NB4 (cell line): ENCODE data around the gene DMPK.

ENCODE experiments used
- DNase-seq: peaks from one replicate; pipeline ENCODE4 v3.0.0; 2010; ENCODE audit warnings: low read depth
- H3K4me3 ChIP-seq: one replicate; pipeline ENCODE4 v1.5.1; 2011; ENCODE audit warnings: mild to moderate bottlenecking, low read depth, low read length, moderate library complexity
- MYC ChIP-seq: IDR thresholded peaks from 2 replicates; pipeline ENCODE4 v1.6.1; 2011; ENCODE audit warnings: low read depth, low read length
- POLR2A ChIP-seq: IDR thresholded peaks from 2 replicates; pipeline ENCODE4 v1.6.1; 2011; ENCODE audit warnings: mild to moderate bottlenecking; ENCODE audit not compliant: insufficient read length; ENCODE audit errors: extremely low read depth
- TF ChIP-seq, protein P1 (sequence below): IDR thresholded peaks from 2 replicates; pipeline ENCODE4 v1.6.1; 2011; ENCODE audit warnings: low read depth, low read length
- TF ChIP-seq, protein P2 (sequence below): IDR thresholded peaks from one replicate; pipeline ENCODE4 v1.5.1; 2012; ENCODE audit warnings: low read depth, low read length

DMPK gene

DNA sequence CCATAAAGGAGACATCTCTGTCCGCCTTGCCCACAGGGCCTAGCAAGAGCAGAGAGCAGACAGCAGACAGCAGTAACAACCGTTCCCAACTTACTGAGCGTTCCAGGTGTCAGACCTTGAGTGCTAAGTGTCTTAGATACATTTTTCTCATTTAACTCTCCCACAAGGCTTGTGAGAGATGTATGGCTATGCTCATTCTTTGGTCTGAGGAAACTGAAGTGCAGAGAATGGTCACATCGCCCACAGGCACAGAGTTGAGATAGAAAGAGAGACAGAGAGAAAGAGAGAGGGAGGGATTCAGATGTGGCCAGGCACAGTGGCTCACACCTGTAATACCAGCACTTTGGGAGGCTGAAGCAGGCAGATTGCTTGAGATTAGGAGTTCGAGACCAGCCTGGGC is 34.8 kb downstream of the DMPK start:
- DNase-seq: no peak
- TF ChIP-seq POLR2A: no peak
- TF ChIP-seq MYC: no peak
- no peak overlapping the region for H3K4me3 ChIP-seq

DNA sequence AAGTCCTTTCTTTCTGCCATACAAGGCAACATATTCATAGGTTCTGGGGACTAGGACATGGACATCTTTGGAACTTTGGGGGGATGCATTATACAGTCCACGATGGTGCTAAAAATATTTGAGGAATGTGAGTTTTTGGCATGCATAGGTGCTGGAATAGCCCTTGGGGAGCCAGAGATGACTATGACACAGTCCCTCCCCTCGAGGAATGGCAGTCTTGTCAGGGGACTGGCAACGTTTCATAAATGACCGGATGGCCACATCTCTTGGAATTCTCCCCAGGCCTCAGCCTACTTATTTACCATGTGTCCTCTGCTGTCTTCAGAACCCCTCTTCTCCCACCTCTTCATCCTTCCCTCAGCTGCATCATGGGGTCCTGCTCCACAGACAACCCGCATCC is 35.4 kb downstream of the DMPK start:
- DNase-seq: no peak
- TF ChIP-seq MYC: no peak
- TF ChIP-seq, protein P1, sequence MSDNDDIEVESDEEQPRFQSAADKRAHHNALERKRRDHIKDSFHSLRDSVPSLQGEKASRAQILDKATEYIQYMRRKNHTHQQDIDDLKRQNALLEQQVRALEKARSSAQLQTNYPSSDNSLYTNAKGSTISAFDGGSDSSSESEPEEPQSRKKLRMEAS: no peak
- TF ChIP-seq, protein P2, sequence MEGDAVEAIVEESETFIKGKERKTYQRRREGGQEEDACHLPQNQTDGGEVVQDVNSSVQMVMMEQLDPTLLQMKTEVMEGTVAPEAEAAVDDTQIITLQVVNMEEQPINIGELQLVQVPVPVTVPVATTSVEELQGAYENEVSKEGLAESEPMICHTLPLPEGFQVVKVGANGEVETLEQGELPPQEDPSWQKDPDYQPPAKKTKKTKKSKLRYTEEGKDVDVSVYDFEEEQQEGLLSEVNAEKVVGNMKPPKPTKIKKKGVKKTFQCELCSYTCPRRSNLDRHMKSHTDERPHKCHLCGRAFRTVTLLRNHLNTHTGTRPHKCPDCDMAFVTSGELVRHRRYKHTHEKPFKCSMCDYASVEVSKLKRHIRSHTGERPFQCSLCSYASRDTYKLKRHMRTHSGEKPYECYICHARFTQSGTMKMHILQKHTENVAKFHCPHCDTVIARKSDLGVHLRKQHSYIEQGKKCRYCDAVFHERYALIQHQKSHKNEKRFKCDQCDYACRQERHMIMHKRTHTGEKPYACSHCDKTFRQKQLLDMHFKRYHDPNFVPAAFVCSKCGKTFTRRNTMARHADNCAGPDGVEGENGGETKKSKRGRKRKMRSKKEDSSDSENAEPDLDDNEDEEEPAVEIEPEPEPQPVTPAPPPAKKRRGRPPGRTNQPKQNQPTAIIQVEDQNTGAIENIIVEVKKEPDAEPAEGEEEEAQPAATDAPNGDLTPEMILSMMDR: no peak
- TF ChIP-seq POLR2A: no peak
- H3K4me3 ChIP-seq: no peak overlapping the region

DNA sequence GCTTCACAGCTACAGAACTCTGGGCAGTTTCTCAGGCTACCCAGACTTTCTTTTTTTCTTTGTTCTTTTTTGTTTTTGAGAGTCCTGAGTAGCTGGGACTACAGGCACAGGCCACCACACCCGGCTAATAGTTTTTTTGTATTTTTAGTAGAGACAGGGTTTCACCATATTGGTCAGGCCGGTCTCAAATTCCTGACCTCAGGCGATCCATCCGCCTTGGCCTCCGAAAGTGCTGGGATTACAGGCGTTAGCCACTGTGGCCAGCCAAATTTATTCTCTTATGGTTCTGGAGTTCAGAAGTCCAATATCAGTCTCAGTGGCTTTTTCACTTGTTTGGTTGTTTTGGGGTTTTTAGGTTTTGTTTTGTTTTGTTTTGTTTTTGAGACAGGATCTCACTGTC is 36.7 kb downstream of the DMPK start:
- no peak for DNase-seq
- TF ChIP-seq, protein P2: no peak
- TF ChIP-seq, protein P1: no peak
- no peak for TF ChIP-seq MYC
- TF ChIP-seq POLR2A: no peak

DNA sequence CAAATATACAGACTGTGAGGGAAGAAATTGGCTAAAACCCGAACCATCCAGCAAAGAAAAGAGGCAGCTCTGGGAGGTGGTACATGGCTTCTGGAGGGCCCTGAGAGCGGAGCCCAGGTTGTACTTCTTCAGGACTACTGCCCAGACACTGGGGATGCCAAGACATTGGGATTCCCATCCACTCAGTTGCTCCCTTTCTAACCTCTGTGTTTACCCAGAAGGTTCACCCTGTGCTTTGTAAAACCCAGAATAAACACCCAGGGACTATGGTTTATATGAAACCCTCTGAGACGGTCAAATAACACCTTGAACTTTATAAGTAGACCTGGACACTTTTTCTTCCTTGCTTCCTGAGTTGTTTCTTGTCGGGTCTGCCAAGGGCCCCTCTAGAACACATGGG is 39.3 kb downstream of the DMPK start:
- no peak for TF ChIP-seq POLR2A
- TF ChIP-seq, protein P2: no peak
- TF ChIP-seq MYC: no peak
- TF ChIP-seq, protein P1: no peak
- H3K4me3 ChIP-seq: no peak overlapping the region
- DNase-seq: no peak

More for the DNA sequence above, 36.7 kb downstream of the DMPK start:
- H3K4me3 ChIP-seq: no peak overlapping the region

DNA sequence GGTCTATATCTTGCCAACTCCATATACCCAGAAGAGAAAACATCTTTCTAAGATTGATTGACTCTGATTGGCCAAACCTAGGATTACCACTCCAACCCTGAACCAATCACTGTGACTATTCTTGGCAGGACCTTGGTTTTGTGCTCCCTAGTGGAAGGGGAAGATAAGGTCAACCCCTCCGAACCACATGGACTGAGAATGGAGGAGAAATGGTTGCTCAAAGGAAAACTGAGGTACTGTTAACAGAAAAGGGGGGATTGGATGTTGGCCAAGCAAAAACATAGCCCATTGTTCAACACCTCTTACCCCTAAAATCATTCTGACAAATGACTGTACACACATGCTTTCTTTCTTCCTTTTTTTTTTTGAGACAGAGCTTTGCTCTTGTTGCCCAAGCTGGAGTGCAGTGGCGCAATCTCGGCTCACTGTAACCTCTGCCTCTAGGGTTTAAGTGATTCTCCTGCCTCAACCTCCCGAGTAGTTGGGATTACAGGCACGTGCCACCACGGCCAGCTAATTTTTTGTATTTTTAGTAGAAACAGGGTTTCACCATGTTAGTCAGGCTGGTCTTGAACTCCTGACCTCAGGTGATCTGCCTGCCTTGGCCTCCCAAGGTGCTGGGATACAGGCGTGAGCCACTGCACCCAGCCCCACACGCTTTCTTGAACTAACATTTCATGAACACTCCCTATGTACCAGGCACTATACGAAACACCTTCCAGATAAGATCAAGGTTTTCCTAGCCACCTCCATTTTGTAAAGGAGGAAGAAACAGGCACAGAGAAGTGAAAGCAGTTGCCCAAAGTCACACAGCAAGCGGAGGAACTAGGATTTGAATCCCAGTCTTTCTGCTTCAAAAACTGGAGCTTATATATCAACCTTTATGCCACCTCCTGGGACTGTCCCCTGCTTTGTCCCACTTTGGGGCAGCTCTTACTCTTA is 42.5 kb downstream of the DMPK start:
- TF ChIP-seq MYC (peak; percentile 83), POLR2A (no peak)
- TF ChIP-seq, protein P1: peak; percentile 57
- TF ChIP-seq, protein P2: peak; percentile 8
- peak overlapping the region; percentile 48 for H3K4me3 ChIP-seq
- peak; percentile 76 for DNase-seq

DNA sequence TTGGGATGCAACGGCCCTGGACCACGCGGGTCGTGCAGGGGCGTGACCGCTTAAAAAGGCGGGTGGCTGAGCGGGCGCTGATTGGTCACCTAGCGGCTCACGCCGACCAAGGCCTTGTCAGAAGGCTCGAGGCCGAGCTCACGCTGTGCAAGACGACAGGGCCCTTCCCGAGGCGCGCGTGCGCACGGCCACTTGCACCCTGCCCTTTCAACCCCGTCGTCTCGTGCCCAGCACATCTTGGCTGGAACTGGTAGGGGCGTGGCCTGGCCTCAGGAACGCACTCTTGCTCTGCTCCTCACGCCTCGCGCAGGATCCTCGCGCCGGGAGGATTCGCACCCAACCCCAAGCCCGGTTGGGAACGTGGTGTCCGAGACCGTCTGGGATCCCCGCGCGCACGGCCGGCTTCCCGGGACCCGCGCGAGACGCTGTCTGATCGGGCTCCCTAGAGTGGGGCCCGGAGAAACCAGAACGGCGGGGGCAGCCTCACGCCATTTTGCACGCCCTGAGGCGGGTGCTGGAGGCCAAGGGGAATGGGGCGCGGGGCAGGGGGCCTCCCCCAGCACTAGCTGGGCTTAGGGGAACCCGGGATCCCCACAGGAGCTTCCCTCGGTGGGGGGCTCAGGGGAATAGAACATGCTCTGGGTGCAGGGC is 49.0 kb downstream of the DMPK start, which contains the start of gene MEIOSIN:
Gene MEIOSIN, plus strand, starts transcription at position 280 of the 651 bp plus-strand sequence. CDS start 1,938 bp downstream, outside the sequence.
- TF ChIP-seq MYC (no peak), POLR2A (no peak)
- TF ChIP-seq, protein P1: no peak
- TF ChIP-seq, protein P2: no peak
- no peak within 1 kb of the TSS for H3K4me3 ChIP-seq
- DNase-seq: no peak
